BE2C (cell line): ENCODE results near the gene PEPD.
"Not testable (repeated sequence)": the region's sequence is repeated elsewhere in the genome, so short reads cannot be mapped to it uniquely, and the experiment has no call there.

Experiments
- DNase-seq: peaks from one replicate; pipeline ENCODE4 v3.0.0-alpha.2; 2020
- H3K27me3 ChIP-seq: fragments of 250-450 bp; sonication (Bioruptor Pico); 2 replicates; pipeline ENCODE4 v1.5.1; 2020; ENCODE audit warnings: mild to moderate bottlenecking
- H3K36me3 ChIP-seq: fragments of 250-450 bp; sonication (Bioruptor Pico); 2 replicates; pipeline ENCODE4 v1.5.1; 2020; ENCODE audit warnings: mild to moderate bottlenecking
- H3K4me1 ChIP-seq: fragments of 250-450 bp; sonication (Bioruptor Pico); 2 replicates; pipeline ENCODE4 v1.5.1; 2020
- H3K4me3 ChIP-seq: 2 replicates; pipeline ENCODE4 v1.5.1; 2011; ENCODE audit warnings: low read depth, low read length
- H3K9me3 ChIP-seq: fragments of 250-450 bp; sonication (Bioruptor Pico); 2 replicates; pipeline ENCODE4 v1.5.1; 2020
- TF ChIP-seq, protein P1 (sequence below): IDR thresholded peaks from 2 replicates; pipeline ENCODE4 v1.5.1; 2012; ENCODE audit warnings: mild to moderate bottlenecking, low read depth, low read length

Gene PEPD

DNA sequence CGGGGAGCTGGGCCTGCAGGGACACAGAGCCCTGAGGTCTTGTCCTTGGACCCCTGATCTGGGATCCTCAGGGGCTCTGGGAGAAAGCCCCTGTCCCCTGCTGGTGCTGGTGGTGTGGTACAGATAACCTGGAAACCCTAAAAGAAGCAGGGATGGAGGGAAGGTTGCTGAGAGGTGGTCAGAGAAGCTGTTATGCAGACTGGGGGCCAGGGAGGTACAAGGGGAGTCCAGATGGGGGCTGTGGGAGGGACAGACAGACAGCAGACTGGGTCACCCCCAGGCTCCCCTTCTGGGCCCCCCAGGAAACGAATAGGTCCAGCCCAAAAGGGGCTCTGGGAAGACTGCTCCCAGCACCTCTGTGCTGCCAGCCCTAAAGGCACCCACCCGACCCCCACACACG is 34.7 kb upstream of the PEPD start:
- TF ChIP-seq, protein P1, sequence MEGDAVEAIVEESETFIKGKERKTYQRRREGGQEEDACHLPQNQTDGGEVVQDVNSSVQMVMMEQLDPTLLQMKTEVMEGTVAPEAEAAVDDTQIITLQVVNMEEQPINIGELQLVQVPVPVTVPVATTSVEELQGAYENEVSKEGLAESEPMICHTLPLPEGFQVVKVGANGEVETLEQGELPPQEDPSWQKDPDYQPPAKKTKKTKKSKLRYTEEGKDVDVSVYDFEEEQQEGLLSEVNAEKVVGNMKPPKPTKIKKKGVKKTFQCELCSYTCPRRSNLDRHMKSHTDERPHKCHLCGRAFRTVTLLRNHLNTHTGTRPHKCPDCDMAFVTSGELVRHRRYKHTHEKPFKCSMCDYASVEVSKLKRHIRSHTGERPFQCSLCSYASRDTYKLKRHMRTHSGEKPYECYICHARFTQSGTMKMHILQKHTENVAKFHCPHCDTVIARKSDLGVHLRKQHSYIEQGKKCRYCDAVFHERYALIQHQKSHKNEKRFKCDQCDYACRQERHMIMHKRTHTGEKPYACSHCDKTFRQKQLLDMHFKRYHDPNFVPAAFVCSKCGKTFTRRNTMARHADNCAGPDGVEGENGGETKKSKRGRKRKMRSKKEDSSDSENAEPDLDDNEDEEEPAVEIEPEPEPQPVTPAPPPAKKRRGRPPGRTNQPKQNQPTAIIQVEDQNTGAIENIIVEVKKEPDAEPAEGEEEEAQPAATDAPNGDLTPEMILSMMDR = no peak

DNA sequence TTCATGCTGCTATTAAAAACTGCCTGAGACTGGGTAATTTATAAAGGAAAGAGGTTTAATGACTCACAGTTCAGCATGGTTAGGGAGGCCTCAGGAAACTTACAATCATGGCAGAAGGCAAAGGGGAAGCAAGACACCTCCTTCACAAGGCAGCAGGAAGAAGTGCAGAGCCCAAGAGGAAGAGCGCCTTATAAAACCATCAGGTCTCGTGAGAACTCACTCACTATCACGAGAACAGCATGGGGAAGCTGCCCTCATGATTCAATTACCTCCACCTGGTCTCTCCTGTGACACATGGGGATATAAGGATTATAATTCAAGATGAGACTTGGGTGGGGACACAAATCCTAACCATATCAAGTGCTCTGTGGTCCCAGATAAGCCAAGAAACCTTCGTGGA is 34.1 kb upstream of the PEPD start:
- not testable (repeated sequence) for H3K9me3 ChIP-seq, DNase-seq, H3K4me3 ChIP-seq, H3K36me3 ChIP-seq, H3K4me1 ChIP-seq, H3K27me3 ChIP-seq

More for the DNA sequence above, 34.7 kb upstream of the PEPD start:
- Histone ChIP-seq H3K4me1 (peaks cover 4% of the 10 kb centered on the region; the same call in 1 of the 2 replicates), H3K27me3 (no peaks in the 10 kb centered on the region), H3K4me3 (no peak overlapping the region), H3K9me3 (no peaks in the 10 kb centered on the region; the same call in 1 of the 2 replicates), H3K36me3 (no peaks in the 10 kb centered on the region)
- no peak for DNase-seq

DNA sequence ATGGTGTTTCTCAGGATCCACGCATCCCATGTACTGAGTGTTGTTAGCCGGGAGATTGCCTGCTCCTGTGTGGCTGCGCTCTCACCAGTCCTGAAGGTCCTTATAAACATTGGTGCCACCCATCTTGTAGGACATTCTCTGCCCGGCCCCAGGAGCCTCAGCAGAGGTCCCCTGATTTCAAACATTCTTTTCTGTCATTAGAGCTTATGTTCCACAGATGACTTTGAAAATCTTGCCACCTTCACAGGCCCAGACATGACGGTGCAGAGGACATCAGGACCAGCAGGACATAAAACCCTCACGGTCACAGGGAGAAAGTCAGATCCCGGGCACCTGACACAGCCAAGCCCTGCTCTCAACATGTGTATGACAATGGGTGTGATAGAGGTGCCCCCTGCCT is 33.2 kb upstream of the PEPD start:
- TF ChIP-seq, protein P1 = no peak
- no peak for DNase-seq

DNA sequence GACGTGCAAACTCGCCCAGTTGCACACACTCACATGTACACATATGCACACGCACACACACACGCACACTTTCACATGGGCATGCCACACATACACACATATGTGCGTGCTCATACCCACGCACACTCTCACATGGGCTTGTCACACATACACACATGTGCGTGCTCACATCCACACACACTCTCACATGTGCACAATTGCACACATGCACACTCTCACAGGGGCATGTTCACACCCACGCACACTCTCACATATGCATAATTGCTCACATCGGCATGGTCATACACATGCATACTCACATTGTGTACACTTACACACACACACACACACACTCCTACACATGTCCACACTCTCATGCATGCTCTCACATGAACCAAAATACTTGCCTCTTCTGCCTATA is 32.8 kb upstream of the PEPD start:
- Histone ChIP-seq H3K9me3 (no peaks in the 10 kb centered on the region; the same call in 1 of the 2 replicates), H3K27me3 (no peaks in the 10 kb centered on the region), H3K4me1 (peaks cover 4% of the 10 kb centered on the region; the same call in 1 of the 2 replicates), H3K4me3 (no peak overlapping the region), H3K36me3 (no peaks in the 10 kb centered on the region)
- no peak for DNase-seq
- TF ChIP-seq, protein P1 = no peak

More for the DNA sequence above, 33.2 kb upstream of the PEPD start:
- no peaks in the 10 kb centered on the region for H3K27me3 ChIP-seq
- H3K4me3 ChIP-seq = no peak overlapping the region
- H3K9me3 ChIP-seq = no peaks in the 10 kb centered on the region; the same call in 1 of the 2 replicates
- peaks cover 4% of the 10 kb centered on the region; the same call in 1 of the 2 replicates for H3K4me1 ChIP-seq
- H3K36me3 ChIP-seq = no peaks in the 10 kb centered on the region

DNA sequence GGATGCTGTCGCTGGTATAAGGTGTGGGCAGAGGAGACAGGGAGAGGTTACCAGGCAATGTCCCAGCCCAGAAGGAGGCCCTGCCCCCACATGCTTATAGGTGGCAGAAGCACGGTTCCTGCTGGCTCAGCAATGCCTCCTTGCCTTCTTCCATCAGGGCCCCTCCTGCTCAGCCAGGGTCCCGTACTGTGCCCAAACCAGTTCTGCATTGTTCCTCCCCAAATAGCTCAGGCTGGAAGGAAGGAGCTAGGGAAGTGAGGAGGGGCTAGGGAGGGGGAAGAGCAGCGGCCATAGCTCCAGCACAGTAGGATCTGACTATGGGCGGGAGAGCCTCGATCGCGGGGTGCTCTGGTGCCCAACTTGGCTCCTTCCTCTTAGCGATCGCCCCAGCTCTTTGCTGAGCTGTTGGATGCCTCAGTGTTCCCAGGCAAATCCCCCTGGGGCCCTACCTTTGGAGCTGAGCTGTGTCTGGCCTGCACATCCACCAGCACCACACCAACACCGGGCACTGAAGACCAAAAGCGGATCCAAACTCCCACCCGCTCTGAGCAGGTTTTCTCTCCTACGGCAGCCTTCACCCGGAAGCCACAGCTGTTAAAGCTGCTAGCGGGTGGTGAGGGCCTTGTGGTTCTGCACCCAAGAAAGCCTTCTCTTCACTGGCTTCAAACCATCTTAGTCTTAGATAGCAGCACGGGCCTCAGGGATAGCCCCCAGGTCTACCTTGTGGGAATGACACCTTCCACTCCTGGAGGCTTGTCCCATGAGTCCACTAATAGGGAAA is 32.1 kb upstream of the PEPD start:
- Histone ChIP-seq H3K4me1 (no peaks in the 10 kb centered on the region), H3K27me3 (no peaks in the 10 kb centered on the region)

DNA sequence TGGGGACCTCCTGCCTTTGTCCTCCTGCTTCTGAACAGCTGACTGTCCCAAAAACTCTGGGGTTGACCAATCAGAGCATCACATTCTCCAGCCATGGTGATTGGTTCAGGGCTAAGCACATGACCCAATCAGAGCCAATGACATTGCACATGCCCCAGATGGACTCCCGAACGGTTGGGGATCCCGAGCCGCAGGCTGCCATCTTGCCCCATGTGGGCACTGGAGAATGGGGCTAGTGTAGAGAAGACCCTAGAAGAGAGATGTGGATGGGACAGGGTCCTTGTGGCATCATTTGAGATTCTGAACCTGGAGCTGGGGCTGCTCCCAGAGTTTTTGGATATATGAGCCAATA is 31.3 kb upstream of the PEPD start:
- no peak for DNase-seq
- H3K36me3 ChIP-seq = no peaks in the 10 kb centered on the region
- H3K27me3 ChIP-seq = no peaks in the 10 kb centered on the region
- no peaks in the 10 kb centered on the region for H3K4me1 ChIP-seq
- TF ChIP-seq, protein P1 = no peak
- no peak overlapping the region for H3K4me3 ChIP-seq
- H3K9me3 ChIP-seq = no peaks in the 10 kb centered on the region; the same call in 1 of the 2 replicates

More for the DNA sequence above, 32.1 kb upstream of the PEPD start:
- DNase-seq = no peak
- Histone ChIP-seq H3K9me3 (no peaks in the 10 kb centered on the region; the same call in 1 of the 2 replicates), H3K4me3 (no peak overlapping the region), H3K36me3 (no peaks in the 10 kb centered on the region)
- TF ChIP-seq, protein P1 = no peak
